HepG2 (cell line): ENCODE measurements around the gene DUS1L. TPM values are rescaled to one million over a fixed set of nuclear protein-coding genes. Genes with fewer than 3 reads are reported as not detected.
A peak's percentile ranks its signal among the peaks of the same experiment; 100 is the strongest.

ENCODE experiments used
- KMT2A ChIP-seq: sonication (generic); formaldehyde crosslinking; IDR thresholded peaks from 2 replicates; pipeline ENCODE4 v1.4.0; 2020; ENCODE audit warnings: missing genetic modification reagents
- SSRP1 ChIP-seq: IDR thresholded peaks from 2 replicates; pipeline ENCODE4 v1.6.1; 2016; ENCODE audit warnings: control low read depth
- ZC3H4 ChIP-seq: sonication (generic); formaldehyde crosslinking; IDR thresholded peaks from 2 replicates; pipeline ENCODE4 v1.4.0; 2020; ENCODE audit warnings: missing genetic modification reagents, borderline replicate concordance
- polyA plus RNA-seq, 8 experiments: library from polyadenylated mRNA; depleted of rRNA in 3 of 8; stranded (reverse) in 7 of 8; unstranded in 1 of 8; fragments of >200 nt; fragmentation: Illumina TruSeq in 4 of 8; extraction: Trizol in 4 of 8; gene quantifications; 2 replicates each; pipeline versions ENCODE4 v1.2.1 to v1.2.3, GENCODE V29; 2011 to 2016; ENCODE audit warnings: low read depth in 4 of 8, missing spikeins in 1 of 8, mixed read lengths in 1 of 8; ENCODE audit not compliant: insufficient read depth in 1 of 8
- total RNA-seq, 5 experiments: library from RNA; depleted of rRNA; stranded (reverse); fragments of >200 nt; fragmentation: Illumina TruSeq; extraction: Trizol; gene quantifications; 2 replicates each; pipeline ENCODE4 v1.2.3, GENCODE V29; 2016; ENCODE audit warnings: low read depth in 1 of 5
- TF ChIP-seq, protein P1 (sequence below): sonication (generic); formaldehyde crosslinking; IDR thresholded peaks from 2 replicates; pipeline ENCODE4 v1.4.0; 2020; ENCODE audit warnings: missing genetic modification reagents

Gene DUS1L
- total and polyA plus RNA-seq, 2 of the 13 experiments (the other 11 are each of a cell fraction or from before 2014, with no cell fraction given) = 81.0 to 109 TPM

DNA sequence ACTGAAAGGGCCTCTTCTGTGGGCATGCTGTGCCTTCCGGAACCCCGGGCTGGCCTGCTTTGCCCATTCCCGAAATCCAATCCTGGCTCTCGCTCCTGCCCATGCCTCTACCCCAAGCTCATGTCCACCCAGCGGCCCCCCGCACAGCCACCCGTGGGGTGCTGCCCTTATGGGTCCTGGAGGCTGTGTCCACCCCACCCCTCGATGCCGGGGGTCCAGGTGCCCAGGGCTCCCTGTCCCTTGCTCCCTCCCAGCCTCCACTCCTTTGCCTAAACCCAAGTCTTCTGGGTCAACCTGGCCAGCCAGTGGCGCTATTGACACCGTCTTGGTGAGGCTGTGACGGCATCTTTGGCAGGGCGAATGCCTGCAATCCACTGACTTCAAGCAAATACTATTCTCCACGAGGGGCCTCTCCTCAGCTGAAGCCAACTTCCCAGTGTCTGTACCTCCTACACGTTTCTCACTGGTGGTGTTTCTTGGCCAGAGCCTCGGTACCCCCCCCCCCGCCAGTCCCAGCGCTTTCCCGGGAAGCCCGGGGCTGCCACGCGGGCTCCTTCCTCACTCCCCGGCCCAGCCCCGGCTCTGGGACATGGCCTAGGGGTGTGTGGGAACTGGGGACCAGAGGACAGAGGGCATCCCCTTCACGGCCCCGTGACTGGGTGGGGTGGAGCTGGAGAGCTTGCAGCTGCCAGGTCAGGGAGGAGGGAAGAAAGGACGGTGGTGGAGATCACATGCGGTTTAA, 12.2 kb upstream of the DUS1L start (continued):
- TF ChIP-seq, protein P1, sequence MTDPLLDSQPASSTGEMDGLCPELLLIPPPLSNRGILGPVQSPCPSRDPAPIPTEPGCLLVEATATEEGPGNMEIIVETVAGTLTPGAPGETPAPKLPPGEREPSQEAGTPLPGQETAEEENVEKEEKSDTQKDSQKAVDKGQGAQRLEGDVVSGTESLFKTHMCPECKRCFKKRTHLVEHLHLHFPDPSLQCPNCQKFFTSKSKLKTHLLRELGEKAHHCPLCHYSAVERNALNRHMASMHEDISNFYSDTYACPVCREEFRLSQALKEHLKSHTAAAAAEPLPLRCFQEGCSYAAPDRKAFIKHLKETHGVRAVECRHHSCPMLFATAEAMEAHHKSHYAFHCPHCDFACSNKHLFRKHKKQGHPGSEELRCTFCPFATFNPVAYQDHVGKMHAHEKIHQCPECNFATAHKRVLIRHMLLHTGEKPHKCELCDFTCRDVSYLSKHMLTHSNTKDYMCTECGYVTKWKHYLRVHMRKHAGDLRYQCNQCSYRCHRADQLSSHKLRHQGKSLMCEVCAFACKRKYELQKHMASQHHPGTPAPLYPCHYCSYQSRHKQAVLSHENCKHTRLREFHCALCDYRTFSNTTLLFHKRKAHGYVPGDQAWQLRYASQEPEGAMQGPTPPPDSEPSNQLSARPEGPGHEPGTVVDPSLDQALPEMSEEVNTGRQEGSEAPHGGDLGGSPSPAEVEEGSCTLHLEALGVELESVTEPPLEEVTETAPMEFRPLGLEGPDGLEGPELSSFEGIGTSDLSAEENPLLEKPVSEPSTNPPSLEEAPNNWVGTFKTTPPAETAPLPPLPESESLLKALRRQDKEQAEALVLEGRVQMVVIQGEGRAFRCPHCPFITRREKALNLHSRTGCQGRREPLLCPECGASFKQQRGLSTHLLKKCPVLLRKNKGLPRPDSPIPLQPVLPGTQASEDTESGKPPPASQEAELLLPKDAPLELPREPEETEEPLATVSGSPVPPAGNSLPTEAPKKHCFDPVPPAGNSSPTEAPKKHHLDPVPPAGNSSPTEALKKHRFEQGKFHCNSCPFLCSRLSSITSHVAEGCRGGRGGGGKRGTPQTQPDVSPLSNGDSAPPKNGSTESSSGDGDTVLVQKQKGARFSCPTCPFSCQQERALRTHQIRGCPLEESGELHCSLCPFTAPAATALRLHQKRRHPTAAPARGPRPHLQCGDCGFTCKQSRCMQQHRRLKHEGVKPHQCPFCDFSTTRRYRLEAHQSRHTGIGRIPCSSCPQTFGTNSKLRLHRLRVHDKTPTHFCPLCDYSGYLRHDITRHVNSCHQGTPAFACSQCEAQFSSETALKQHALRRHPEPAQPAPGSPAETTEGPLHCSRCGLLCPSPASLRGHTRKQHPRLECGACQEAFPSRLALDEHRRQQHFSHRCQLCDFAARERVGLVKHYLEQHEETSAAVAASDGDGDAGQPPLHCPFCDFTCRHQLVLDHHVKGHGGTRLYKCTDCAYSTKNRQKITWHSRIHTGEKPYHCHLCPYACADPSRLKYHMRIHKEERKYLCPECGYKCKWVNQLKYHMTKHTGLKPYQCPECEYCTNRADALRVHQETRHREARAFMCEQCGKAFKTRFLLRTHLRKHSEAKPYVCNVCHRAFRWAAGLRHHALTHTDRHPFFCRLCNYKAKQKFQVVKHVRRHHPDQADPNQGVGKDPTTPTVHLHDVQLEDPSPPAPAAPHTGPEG (CRISPR knock-in tag) = no peak
- TF ChIP-seq SSRP1 (CRISPR knock-in tag) (peak; percentile 7; the same call in 1 of the 2 replicates), KMT2A (CRISPR knock-in tag) (no peak), ZC3H4 (CRISPR knock-in tag) (0 out of 2 replicates have a peak, but pooled peaks have one; percentile 7)
